22Rv1 (cell line): ENCODE results near the gene SYVN1.

Experiments used
- ZFX ChIP-seq: fragments of 450-650 bp; IDR thresholded peaks from 2 replicates; pipeline ENCODE4 v1.6.1; 2017; ENCODE audit warnings: antibody characterized with exemption, borderline replicate concordance
- TF ChIP-seq, protein P1 (sequence below): fragments of 450-650 bp; IDR thresholded peaks from 2 replicates; pipeline ENCODE4 v1.5.1; 2017; ENCODE audit warnings: mild to moderate bottlenecking

DNA sequence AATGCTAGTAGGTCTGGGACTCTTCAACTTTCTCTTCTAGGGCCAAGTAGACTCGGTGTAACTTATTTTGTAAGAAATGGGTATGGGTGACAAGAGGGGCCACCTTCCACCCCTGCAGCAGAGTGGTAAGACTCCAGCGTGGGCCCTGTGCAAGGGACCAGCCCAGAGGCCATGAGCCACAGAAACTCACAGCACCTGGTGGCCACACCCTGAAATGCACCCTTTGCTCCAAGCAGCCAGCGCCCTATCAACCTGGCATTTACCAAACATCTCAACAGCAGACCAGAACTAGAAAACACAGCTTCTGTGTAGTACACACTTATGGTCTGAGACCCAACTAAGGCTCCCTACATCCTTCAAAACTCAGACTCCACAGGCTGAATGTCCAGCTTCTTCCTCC is 56.2 kb downstream of the SYVN1 start:
- TF ChIP-seq, protein P1, sequence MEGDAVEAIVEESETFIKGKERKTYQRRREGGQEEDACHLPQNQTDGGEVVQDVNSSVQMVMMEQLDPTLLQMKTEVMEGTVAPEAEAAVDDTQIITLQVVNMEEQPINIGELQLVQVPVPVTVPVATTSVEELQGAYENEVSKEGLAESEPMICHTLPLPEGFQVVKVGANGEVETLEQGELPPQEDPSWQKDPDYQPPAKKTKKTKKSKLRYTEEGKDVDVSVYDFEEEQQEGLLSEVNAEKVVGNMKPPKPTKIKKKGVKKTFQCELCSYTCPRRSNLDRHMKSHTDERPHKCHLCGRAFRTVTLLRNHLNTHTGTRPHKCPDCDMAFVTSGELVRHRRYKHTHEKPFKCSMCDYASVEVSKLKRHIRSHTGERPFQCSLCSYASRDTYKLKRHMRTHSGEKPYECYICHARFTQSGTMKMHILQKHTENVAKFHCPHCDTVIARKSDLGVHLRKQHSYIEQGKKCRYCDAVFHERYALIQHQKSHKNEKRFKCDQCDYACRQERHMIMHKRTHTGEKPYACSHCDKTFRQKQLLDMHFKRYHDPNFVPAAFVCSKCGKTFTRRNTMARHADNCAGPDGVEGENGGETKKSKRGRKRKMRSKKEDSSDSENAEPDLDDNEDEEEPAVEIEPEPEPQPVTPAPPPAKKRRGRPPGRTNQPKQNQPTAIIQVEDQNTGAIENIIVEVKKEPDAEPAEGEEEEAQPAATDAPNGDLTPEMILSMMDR, result peak; percentile 73
- no peak for TF ChIP-seq ZFX
